HepG2 (cell line): Measurements from ENCODE around the gene RBBP8NL. TPM values are rescaled to one million over a fixed set of nuclear protein-coding genes. Genes with fewer than 3 reads are reported as not detected.
A peak's percentile ranks its signal among the peaks of the same experiment; 100 is the strongest.

ENCODE experiments used
- HDAC1 ChIP-seq: sonication (generic); formaldehyde crosslinking; IDR thresholded peaks from 2 replicates; pipeline ENCODE4 v1.5.1; 2020; ENCODE audit warnings: mild to moderate bottlenecking, missing genetic modification reagents
- HOXA9 ChIP-seq: sonication (generic); formaldehyde crosslinking; IDR thresholded peaks from 2 replicates; pipeline ENCODE4 v1.8.1; 2022; ENCODE audit warnings: missing genetic modification reagents, mild to moderate bottlenecking, moderate library complexity, borderline replicate concordance
- RBFOX2 ChIP-seq: fragments of 200-400 bp; formaldehyde crosslinking; IDR thresholded peaks from 2 replicates; pipeline ENCODE4 v1.6.1; 2017; ENCODE audit warnings: low read depth, mild to moderate bottlenecking, low read length
- TMF1 ChIP-seq: sonication (generic); formaldehyde crosslinking; IDR thresholded peaks from 2 replicates; pipeline ENCODE4 v1.8.1; 2022; ENCODE audit warnings: low read depth, missing genetic modification reagents
- ZNF430 ChIP-seq: sonication (generic); formaldehyde crosslinking; IDR thresholded peaks from 2 replicates; pipeline ENCODE4 v1.9.0; 2021; ENCODE audit warnings: mild to moderate bottlenecking, missing genetic modification reagents
- ZNF460 ChIP-seq: sonication (generic); formaldehyde crosslinking; IDR thresholded peaks from 2 replicates; pipeline ENCODE4 v1.5.1; 2020; ENCODE audit warnings: missing genetic modification reagents, mild to moderate bottlenecking, borderline replicate concordance
- ZNF75D ChIP-seq: sonication (generic); formaldehyde crosslinking; IDR thresholded peaks from 2 replicates; pipeline ENCODE4 v1.8.1; 2023; ENCODE audit warnings: missing genetic modification reagents, mild to moderate bottlenecking, borderline replicate concordance
- ZSCAN22 ChIP-seq: sonication (generic); formaldehyde crosslinking; IDR thresholded peaks from 2 replicates; pipeline ENCODE4 v1.4.0; 2020; ENCODE audit warnings: mild to moderate bottlenecking, missing genetic modification reagents
- polyA plus RNA-seq, 8 experiments: library from polyadenylated mRNA; depleted of rRNA in 3 of 8; stranded (reverse) in 7 of 8; unstranded in 1 of 8; fragments of >200 nt; fragmentation: Illumina TruSeq in 4 of 8; extraction: Trizol in 4 of 8; gene quantifications; 2 replicates each; pipeline versions ENCODE4 v1.2.1 to v1.2.3, GENCODE V29; 2011 to 2016; ENCODE audit warnings: low read depth in 4 of 8, missing spikeins in 1 of 8, mixed read lengths in 1 of 8; ENCODE audit not compliant: insufficient read depth in 1 of 8
- total RNA-seq, 5 experiments: library from RNA; depleted of rRNA; stranded (reverse); fragments of >200 nt; fragmentation: Illumina TruSeq; extraction: Trizol; gene quantifications; 2 replicates each; pipeline ENCODE4 v1.2.3, GENCODE V29; 2016; ENCODE audit warnings: low read depth in 1 of 5
- TF ChIP-seq, protein P1 (sequence below): IDR thresholded peaks from 2 replicates; pipeline ENCODE4 v1.6.1; 2016; ENCODE audit warnings: control low read depth
- TF ChIP-seq, protein P2 (sequence below): sonication (generic); formaldehyde crosslinking; conservative IDR thresholded peaks from 2 replicates; pipeline ENCODE4 v1.4.0; 2020; ENCODE audit warnings: missing genetic modification reagents
- TF ChIP-seq, protein P3 (sequence below): sonication (generic); formaldehyde crosslinking; IDR thresholded peaks from 2 replicates; pipeline ENCODE4 v1.5.0; 2020; ENCODE audit warnings: mild to moderate bottlenecking, missing genetic modification reagents, borderline replicate concordance
- TF ChIP-seq, protein P4 (sequence below): sonication (generic); formaldehyde crosslinking; IDR thresholded peaks from 2 replicates; pipeline ENCODE4 v1.8.1; 2023; ENCODE audit warnings: mild to moderate bottlenecking, inconsistent platforms, moderate library complexity, missing genetic modification reagents, borderline replicate concordance
- TF ChIP-seq, protein P5 (sequence below): conservative IDR thresholded peaks from 2 replicates; pipeline ENCODE4 v1.6.1; 2018; ENCODE audit warnings: missing genetic modification reagents
- TF ChIP-seq, protein P6 (sequence below): sonication (generic); formaldehyde crosslinking; IDR thresholded peaks from 2 replicates; pipeline ENCODE4 v1.4.0; 2020; ENCODE audit warnings: missing genetic modification reagents
- TF ChIP-seq, protein P7 (sequence below): sonication (generic); formaldehyde crosslinking; IDR thresholded peaks from 2 replicates; pipeline ENCODE4 v1.8.1; 2023; ENCODE audit warnings: mild to moderate bottlenecking, moderate library complexity, missing genetic modification reagents
- TF ChIP-seq, protein P8 (sequence below): fragments of 450-650 bp; IDR thresholded peaks from 2 replicates; pipeline ENCODE4 v1.6.1; 2017
- TF ChIP-seq, protein P9 (sequence below): IDR thresholded peaks from 2 replicates; pipeline ENCODE4 v1.6.1; 2016; ENCODE audit warnings: low read depth, borderline replicate concordance

RBBP8NL gene
- total and polyA plus RNA-seq, 2 of the 13 experiments (the other 11 are each of a cell fraction or from before 2014, with no cell fraction given) = 0.69 to 0.86 TPM

DNA sequence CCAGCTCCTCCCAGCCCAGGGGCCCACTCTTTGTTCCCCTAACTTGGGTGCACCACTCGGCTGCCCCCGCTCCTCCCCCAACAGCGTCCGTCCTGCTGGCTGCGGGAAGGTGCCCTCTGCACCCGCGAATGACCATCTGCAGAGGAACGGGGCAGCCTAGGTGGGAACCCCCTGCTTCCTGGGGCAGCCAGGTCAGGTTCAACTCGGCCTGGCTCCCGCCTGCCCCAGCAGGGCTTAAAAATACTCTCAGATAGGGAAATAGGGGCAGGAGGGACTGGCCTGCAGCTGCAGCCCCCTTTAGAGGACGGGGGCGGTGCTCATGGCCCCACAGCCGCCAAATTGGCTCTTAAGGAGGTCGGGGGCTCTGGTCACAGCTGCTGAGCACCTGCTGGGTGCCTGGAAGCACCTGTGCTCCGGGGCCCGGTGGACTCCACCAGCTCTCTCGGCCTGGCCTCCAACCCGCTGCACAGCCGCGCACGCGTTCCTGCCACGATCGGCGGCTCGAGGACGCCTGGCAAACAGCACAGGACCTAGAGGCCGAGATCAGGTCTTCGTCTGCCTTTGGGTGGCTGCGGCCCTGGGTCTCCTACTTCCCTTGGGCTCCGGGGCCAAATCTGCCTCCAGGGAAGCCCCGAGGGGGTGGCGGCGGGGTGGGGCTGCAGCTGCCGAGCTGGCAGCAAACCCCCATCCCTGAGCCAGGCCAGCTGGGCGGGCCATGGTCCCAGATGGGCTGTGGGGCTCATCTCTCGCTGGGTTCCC is 59.5 kb downstream of the RBBP8NL start (continued):
- TF ChIP-seq, protein P1, sequence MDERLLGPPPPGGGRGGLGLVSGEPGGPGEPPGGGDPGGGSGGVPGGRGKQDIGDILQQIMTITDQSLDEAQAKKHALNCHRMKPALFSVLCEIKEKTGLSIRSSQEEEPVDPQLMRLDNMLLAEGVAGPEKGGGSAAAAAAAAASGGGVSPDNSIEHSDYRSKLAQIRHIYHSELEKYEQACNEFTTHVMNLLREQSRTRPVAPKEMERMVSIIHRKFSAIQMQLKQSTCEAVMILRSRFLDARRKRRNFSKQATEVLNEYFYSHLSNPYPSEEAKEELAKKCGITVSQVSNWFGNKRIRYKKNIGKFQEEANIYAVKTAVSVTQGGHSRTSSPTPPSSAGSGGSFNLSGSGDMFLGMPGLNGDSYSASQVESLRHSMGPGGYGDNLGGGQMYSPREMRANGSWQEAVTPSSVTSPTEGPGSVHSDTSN (CRISPR knock-in tag) = no peak
- TF ChIP-seq HDAC1 (CRISPR knock-in tag) (peak; percentile 72), ZNF75D (CRISPR knock-in tag) (no peak), HOXA9 (peak; percentile 42; the same call in 1 of the 2 replicates), ZSCAN22 (CRISPR knock-in tag) (peak; percentile 75; the same call in 1 of the 2 replicates), ZNF430 (CRISPR knock-in tag) (peak; percentile 5; the same call in 1 of the 2 replicates), RBFOX2 (peak; percentile 95), ZNF460 (no peak; the same call in 1 of the 2 replicates), TMF1 (CRISPR knock-in tag) (peak; percentile 14; the same call in 1 of the 2 replicates)
- TF ChIP-seq, protein P2, sequence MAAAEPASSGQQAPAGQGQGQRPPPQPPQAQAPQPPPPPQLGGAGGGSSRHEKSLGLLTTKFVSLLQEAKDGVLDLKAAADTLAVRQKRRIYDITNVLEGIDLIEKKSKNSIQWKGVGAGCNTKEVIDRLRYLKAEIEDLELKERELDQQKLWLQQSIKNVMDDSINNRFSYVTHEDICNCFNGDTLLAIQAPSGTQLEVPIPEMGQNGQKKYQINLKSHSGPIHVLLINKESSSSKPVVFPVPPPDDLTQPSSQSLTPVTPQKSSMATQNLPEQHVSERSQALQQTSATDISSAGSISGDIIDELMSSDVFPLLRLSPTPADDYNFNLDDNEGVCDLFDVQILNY (CRISPR knock-in tag) = peak; percentile 37
- TF ChIP-seq, protein P3, sequence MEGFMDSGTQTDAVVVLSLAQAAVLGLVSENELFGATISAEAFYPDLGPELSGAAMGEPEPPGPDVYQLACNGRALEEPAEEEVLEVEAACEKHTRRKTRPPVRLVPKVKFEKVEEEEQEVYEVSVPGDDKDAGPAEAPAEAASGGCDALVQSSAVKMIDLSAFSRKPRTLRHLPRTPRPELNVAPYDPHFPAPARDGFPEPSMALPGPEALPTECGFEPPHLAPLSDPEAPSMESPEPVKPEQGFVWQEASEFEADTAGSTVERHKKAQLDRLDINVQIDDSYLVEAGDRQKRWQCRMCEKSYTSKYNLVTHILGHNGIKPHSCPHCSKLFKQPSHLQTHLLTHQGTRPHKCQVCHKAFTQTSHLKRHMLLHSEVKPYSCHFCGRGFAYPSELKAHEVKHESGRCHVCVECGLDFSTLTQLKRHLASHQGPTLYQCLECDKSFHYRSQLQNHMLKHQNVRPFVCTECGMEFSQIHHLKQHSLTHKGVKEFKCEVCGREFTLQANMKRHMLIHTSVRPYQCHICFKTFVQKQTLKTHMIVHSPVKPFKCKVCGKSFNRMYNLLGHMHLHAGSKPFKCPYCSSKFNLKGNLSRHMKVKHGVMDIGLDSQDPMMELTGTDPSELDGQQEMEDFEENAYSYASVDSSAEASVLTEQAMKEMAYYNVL (CRISPR knock-in tag) = 0 out of 2 replicates have a peak, but pooled peaks have one; percentile 15
- TF ChIP-seq, protein P4, sequence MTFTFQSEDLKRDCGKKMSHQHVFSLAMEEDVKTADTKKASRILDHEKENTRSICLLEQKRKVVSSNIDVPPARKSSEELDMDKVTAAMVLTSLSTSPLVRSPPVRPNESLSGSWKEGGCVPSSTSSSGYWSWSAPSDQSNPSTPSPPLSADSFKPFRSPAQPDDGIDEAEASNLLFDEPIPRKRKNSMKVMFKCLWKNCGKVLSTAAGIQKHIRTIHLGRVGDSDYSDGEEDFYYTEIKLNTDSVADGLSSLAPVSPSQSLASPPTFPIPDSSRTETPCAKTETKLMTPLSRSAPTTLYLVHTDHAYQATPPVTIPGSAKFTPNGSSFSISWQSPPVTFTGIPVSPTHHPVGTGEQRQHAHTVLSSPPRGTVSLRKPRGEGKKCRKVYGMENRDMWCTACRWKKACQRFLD (CRISPR knock-in tag) = peak; percentile 97
- TF ChIP-seq, protein P5, sequence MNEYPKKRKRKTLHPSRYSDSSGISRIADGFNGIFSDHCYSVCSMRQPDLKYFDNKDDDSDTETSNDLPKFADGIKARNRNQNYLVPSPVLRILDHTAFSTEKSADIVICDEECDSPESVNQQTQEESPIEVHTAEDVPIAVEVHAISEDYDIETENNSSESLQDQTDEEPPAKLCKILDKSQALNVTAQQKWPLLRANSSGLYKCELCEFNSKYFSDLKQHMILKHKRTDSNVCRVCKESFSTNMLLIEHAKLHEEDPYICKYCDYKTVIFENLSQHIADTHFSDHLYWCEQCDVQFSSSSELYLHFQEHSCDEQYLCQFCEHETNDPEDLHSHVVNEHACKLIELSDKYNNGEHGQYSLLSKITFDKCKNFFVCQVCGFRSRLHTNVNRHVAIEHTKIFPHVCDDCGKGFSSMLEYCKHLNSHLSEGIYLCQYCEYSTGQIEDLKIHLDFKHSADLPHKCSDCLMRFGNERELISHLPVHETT (CRISPR knock-in tag) = peak; percentile 45; the same call in 1 of the 2 replicates
- TF ChIP-seq, protein P6, sequence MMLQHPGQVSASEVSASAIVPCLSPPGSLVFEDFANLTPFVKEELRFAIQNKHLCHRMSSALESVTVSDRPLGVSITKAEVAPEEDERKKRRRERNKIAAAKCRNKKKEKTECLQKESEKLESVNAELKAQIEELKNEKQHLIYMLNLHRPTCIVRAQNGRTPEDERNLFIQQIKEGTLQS (CRISPR knock-in tag) = no peak; the same call in none of the 2 replicates
- TF ChIP-seq, protein P7, sequence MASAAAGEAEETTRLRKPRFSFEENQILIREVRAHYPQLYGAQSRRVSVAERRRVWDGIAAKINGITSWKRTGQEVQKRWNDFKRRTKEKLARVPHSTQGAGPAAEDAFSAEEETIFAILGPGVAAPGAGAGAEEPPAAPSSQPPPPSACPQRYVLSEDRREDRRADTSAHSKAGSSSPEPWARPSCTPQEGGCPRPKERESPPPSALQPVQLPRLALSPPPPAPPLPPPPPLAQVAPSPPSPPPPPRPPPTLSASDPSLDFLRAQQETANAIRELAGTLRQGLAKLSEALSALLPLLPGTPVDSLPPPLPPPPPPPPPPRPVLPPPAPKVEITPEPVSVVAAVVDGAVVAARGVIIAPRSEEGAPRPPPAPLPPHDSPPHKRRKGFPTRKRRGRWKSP (CRISPR knock-in tag) = peak; percentile 46; the same call in 1 of the 2 replicates
- TF ChIP-seq, protein P8, sequence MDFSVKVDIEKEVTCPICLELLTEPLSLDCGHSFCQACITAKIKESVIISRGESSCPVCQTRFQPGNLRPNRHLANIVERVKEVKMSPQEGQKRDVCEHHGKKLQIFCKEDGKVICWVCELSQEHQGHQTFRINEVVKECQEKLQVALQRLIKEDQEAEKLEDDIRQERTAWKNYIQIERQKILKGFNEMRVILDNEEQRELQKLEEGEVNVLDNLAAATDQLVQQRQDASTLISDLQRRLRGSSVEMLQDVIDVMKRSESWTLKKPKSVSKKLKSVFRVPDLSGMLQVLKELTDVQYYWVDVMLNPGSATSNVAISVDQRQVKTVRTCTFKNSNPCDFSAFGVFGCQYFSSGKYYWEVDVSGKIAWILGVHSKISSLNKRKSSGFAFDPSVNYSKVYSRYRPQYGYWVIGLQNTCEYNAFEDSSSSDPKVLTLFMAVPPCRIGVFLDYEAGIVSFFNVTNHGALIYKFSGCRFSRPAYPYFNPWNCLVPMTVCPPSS = no peak
- TF ChIP-seq, protein P9, sequence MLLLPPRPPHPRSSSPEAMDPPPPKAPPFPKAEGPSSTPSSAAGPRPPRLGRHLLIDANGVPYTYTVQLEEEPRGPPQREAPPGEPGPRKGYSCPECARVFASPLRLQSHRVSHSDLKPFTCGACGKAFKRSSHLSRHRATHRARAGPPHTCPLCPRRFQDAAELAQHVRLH = peak; percentile 27
